WTC11 (cell line): Measurements from ENCODE around the gene SAE1. TPM values are rescaled to one million over a fixed set of nuclear protein-coding genes. Genes with fewer than 3 reads are reported as not detected.

Experiments used
- ATAC-seq: fragments of 200-7000 bp; cut with Tn5 transposase; 2 replicates; pipeline ENCODE4 v1.10.0; 2021; ENCODE audit warnings: mild to moderate bottlenecking, moderate library complexity
- CTCF ChIA-PET: fragments of 300-600 bp; sonication (Branson Sonifier 250); formaldehyde crosslinking; loops from one replicate; lab custom pipeline; 2021; ENCODE audit warnings: antibody characterized with exemption; lab: Charles Lee
- POLR2A ChIA-PET: fragments of 350-600 bp; sonication (Branson Sonifier 250); formaldehyde crosslinking; loops from one replicate; lab custom pipeline; 2021; ENCODE audit warnings: antibody characterized with exemption; lab: Charles Lee
- DNase-seq: peaks from one replicate; pipeline ENCODE4 v3.0.0; 2021; ENCODE audit warnings: low spot score
- H3K27ac Mint-ChIP-seq: 2 replicates; pipeline ENCODE4 v1.8.0; 2021; ENCODE audit warnings: mixed read lengths
- H3K27me3 Mint-ChIP-seq: 2 replicates; pipeline ENCODE4 v1.8.0; 2021; ENCODE audit warnings: low read depth, mild to moderate bottlenecking, moderate library complexity, mixed read lengths
- H3K36me3 Mint-ChIP-seq: 2 replicates; pipeline ENCODE4 v1.8.0; 2021; ENCODE audit warnings: mixed read lengths
- H3K4me1 Mint-ChIP-seq: 2 replicates; pipeline ENCODE4 v1.8.0; 2022; ENCODE audit warnings: mixed read lengths
- H3K4me3 Mint-ChIP-seq: 2 replicates; pipeline ENCODE4 v1.8.0; 2021; ENCODE audit warnings: mild to moderate bottlenecking, moderate library complexity, mixed read lengths
- H3K9me3 Mint-ChIP-seq: 2 replicates; pipeline ENCODE4 v1.8.0; 2021; ENCODE audit warnings: mixed read lengths
- CREM ChIP-seq: sonication (generic); formaldehyde crosslinking; IDR thresholded peaks from 2 replicates; pipeline ENCODE4 v1.8.1; 2022; ENCODE audit warnings: mild to moderate bottlenecking, missing genetic modification reagents, moderate library complexity
- ELF4 ChIP-seq: sonication (generic); formaldehyde crosslinking; IDR thresholded peaks from 2 replicates; pipeline ENCODE4 v1.8.1; 2022; ENCODE audit warnings: low read depth, mild to moderate bottlenecking, moderate library complexity, missing genetic modification reagents
- ERG ChIP-seq: fragments of 250-450 bp; sonication (Bioruptor Pico); IDR thresholded peaks from 2 replicates; pipeline ENCODE4 v1.8.0; 2021; ENCODE audit warnings: mild to moderate bottlenecking
- ETV6 ChIP-seq: sonication (generic); formaldehyde crosslinking; IDR thresholded peaks from 2 replicates; pipeline ENCODE4 v1.8.1; 2022; ENCODE audit warnings: mild to moderate bottlenecking, missing genetic modification reagents
- FOXP4 ChIP-seq: sonication (generic); formaldehyde crosslinking; IDR thresholded peaks from 2 replicates; pipeline ENCODE4 v1.8.0; 2022; ENCODE audit warnings: mild to moderate bottlenecking, missing genetic modification reagents
- GTF2I ChIP-seq: fragments of 250-450 bp; sonication (Bioruptor Pico); conservative IDR thresholded peaks from 2 replicates; pipeline ENCODE4 v1.4.0; 2021; ENCODE audit warnings: mild to moderate bottlenecking
- IRF2 ChIP-seq: sonication (generic); formaldehyde crosslinking; IDR thresholded peaks from 2 replicates; pipeline ENCODE4 v1.8.0; 2022; ENCODE audit warnings: low read depth, missing genetic modification reagents, borderline replicate concordance
- MAX ChIP-seq: sonication (generic); formaldehyde crosslinking; IDR thresholded peaks from 2 replicates; pipeline ENCODE4 v1.8.0; 2022; ENCODE audit warnings: mild to moderate bottlenecking, missing genetic modification reagents
- MXD4 ChIP-seq: fragments of 250-450 bp; sonication (Bioruptor Pico); IDR thresholded peaks from 2 replicates; pipeline ENCODE4 v1.8.0; 2021; ENCODE audit warnings: mild to moderate bottlenecking, moderate library complexity, borderline replicate concordance
- NR2C2 ChIP-seq: sonication (generic); formaldehyde crosslinking; IDR thresholded peaks from 2 replicates; pipeline ENCODE4 v1.8.0; 2022; ENCODE audit warnings: mild to moderate bottlenecking, missing genetic modification reagents
- PRDM15 ChIP-seq: sonication (generic); formaldehyde crosslinking; IDR thresholded peaks from 2 replicates; pipeline ENCODE4 v1.8.0; 2022; ENCODE audit warnings: missing genetic modification reagents
- TEAD4 ChIP-seq: sonication (generic); formaldehyde crosslinking; IDR thresholded peaks from 2 replicates; pipeline ENCODE4 v1.8.0; 2022; ENCODE audit warnings: mild to moderate bottlenecking, missing genetic modification reagents
- ZMAT4 ChIP-seq: fragments of 250-450 bp; sonication (Bioruptor Pico); IDR thresholded peaks from 2 replicates; pipeline ENCODE4 v1.9.0; 2021; ENCODE audit warnings: mild to moderate bottlenecking
- ZNF232 ChIP-seq: sonication (generic); formaldehyde crosslinking; IDR thresholded peaks from 2 replicates; pipeline ENCODE4 v1.8.0; 2022; ENCODE audit warnings: mild to moderate bottlenecking, missing genetic modification reagents
- ZNF425 ChIP-seq: fragments of 250-450 bp; sonication (Bioruptor Pico); conservative IDR thresholded peaks from 2 replicates; pipeline ENCODE4 v1.9.0; 2021; ENCODE audit warnings: mild to moderate bottlenecking
- ZNF512 ChIP-seq: sonication (generic); formaldehyde crosslinking; IDR thresholded peaks from 2 replicates; pipeline ENCODE4 v1.8.1; 2022; ENCODE audit warnings: missing genetic modification reagents, borderline replicate concordance
- ZSCAN18 ChIP-seq: fragments of 250-450 bp; sonication (Bioruptor Pico); IDR thresholded peaks from 2 replicates; pipeline ENCODE4 v2.1.2; 2022; ENCODE audit warnings: mild to moderate bottlenecking, moderate library complexity
- total RNA-seq: library from RNA; stranded (reverse); gene quantifications from 3 replicates; pipeline ENCODE4 v1.2.3, GENCODE V29; 2021

SAE1 gene
- total RNA-seq, 1 experiment from 2014 or later, result 224 TPM

- POLR2A ChIA-PET, result no interaction called here
- H3K27ac Mint-ChIP-seq, result no peak overlapping the region
- TF ChIP-seq ETV6 (CRISPR knock-in tag) (no peak), CREM (CRISPR knock-in tag) (no peak), TEAD4 (CRISPR knock-in tag) (no peak), IRF2 (CRISPR knock-in tag) (no peak), NR2C2 (CRISPR knock-in tag) (no peak), ELF4 (CRISPR knock-in tag) (no peak), FOXP4 (CRISPR knock-in tag) (no peak), ERG (no peak), ZSCAN18 (CRISPR knock-in tag) (no peak), MXD4 (no peak), ZNF232 (CRISPR knock-in tag) (no peak)
- H3K4me1 Mint-ChIP-seq, result peaks cover 10% of the 10 kb centered on the region
- CTCF ChIA-PET, result no interaction called here
- no peaks in the 10 kb centered on the region for H3K27me3 Mint-ChIP-seq
- ATAC-seq (no peak), DNase-seq (no peak)
- H3K36me3 Mint-ChIP-seq, result peaks cover 73% of the 10 kb centered on the region
- H3K4me3 Mint-ChIP-seq, result no peak overlapping the region
- H3K9me3 Mint-ChIP-seq, result no peaks in the 10 kb centered on the region
These were observed 45.7 kb upstream of the SAE1 start for GRCh38 chr19:47084879-47085439.

- Mint-ChIP-seq H3K27me3 (no peaks in the 10 kb centered on the region), H3K27ac (no peak overlapping the region; the same call in 1 of the 2 replicates), H3K4me1 (peaks cover 13% of the 10 kb centered on the region), H3K36me3 (peaks cover 80% of the 10 kb centered on the region), H3K9me3 (no peaks in the 10 kb centered on the region), H3K4me3 (no peak overlapping the region)
- no peak for DNase-seq
- no peak for ATAC-seq
- POLR2A ChIA-PET, result no interaction called here
- CTCF ChIA-PET, result interaction anchor here (0.6 kb wide), 1 partner anchor 30 kb away, joined by 3 read pairs; no protein-coding TSS in a partner anchor
- TF ChIP-seq ZNF512 (CRISPR knock-in tag) (no peak), ZMAT4 (CRISPR knock-in tag) (no peak), ZNF232 (CRISPR knock-in tag) (no peak), MAX (CRISPR knock-in tag) (no peak), PRDM15 (CRISPR knock-in tag) (no peak), GTF2I (CRISPR knock-in tag) (no peak), ZNF425 (CRISPR knock-in tag) (no peak)
These were observed 44.4 kb upstream of the SAE1 start for GRCh38 chr19:47086280-47086679.
